Measurements from ENCODE around the gene DHX34. TPM values are rescaled to one million over a fixed set of nuclear protein-coding genes. Genes with fewer than 3 reads are reported as not detected.
A peak's percentile ranks its signal among the peaks of the same experiment; 100 is the strongest.

DHX34 gene
- total and polyA plus RNA-seq, 9 of the 15 experiments (the other 6 are each of a cell fraction or from before 2014, with no cell fraction given), result 0.36 to 42.0 (median 15.0) TPM

GRCh38 chr19:47427241-47428176 is 78.4 kb downstream of the DHX34 start (continued):
- TF ChIP-seq THRB (CRISPR knock-in tag; conservative IDR thresholded peaks at IDR 0.05) (peak; percentile 84), SMC3 (conservative IDR thresholded peaks at IDR 0.05; ENCODE audit: insufficient read depth, low read depth, low read length) (peak; percentile 82), ZNF280B (CRISPR knock-in tag; IDR thresholded peaks at IDR 0.05) (no peak), HBP1 (CRISPR knock-in tag; IDR thresholded peaks at IDR 0.05) (peak; percentile 76; the same call in 1 of the 2 replicates), RNF219 (CRISPR knock-in tag; IDR thresholded peaks at IDR 0.05) (no peak), BACH1 (tag; IDR thresholded peaks at IDR 0.05) (no peak), ARID2 (IDR thresholded peaks at IDR 0.05) (peak; percentile 72), ZNF699 (CRISPR knock-in tag; IDR thresholded peaks at IDR 0.05; ENCODE audit: insufficient replicate concordance) (no peak), OTX1 (CRISPR knock-in tag; IDR thresholded peaks at IDR 0.05) (peak; percentile 63; the same call in 1 of the 2 replicates), MAZ (CRISPR knock-in tag; conservative IDR thresholded peaks at IDR 0.05 in 1 of 2, IDR thresholded peaks at IDR 0.05 in 1 of 2) (peak in 1 of 2 experiments; percentile 50; a peak in 3 of 4 replicates), ZNF347 (CRISPR knock-in tag; IDR thresholded peaks at IDR 0.05; ENCODE audit: low read depth) (no peak), SRSF1 (IDR thresholded peaks at IDR 0.05; ENCODE audit: low read depth, low read length) (no peak), HDGF (IDR thresholded peaks at IDR 0.05) (peak; percentile 81; the same call in 1 of the 2 replicates), NFIC (IDR thresholded peaks at IDR 0.05) (no peak), TFAM (CRISPR knock-in tag; conservative IDR thresholded peaks at IDR 0.05) (no peak), PCBP1 (IDR thresholded peaks at IDR 0.05; ENCODE audit: low read depth, low read length, poor library complexity, severe bottlenecking) (no peak), TOE1 (IDR thresholded peaks at IDR 0.05; ENCODE audit: borderline replicate concordance) (no peak), TOE1 (CRISPR knock-in tag; IDR thresholded peaks at IDR 0.05; ENCODE audit: borderline replicate concordance, low read depth) (no peak), RHOXF2B (CRISPR knock-in tag; conservative IDR thresholded peaks at IDR 0.05) (no peak), ARID1B (IDR thresholded peaks at IDR 0.05) (0 out of 2 replicates have a peak, but pooled peaks have one; percentile 24), ZNF561 (CRISPR knock-in tag; conservative IDR thresholded peaks at IDR 0.05) (no peak)
